Upper lobe of right lung (tissue), 1 donor: ENCODE measurements around the gene MOXD1. TPM values are rescaled to one million over a fixed set of nuclear protein-coding genes. Genes with fewer than 3 reads are reported as not detected.

ENCODE experiments used
- ATAC-seq: fragments of 200-7000 bp; cut with Tn5 transposase; one replicate; pipeline ENCODE4 v1.9.1; 2020; ENCODE audit warnings: mild to moderate bottlenecking, moderate library complexity
- DNase-seq: peaks from one replicate; pipeline ENCODE4 v3.0.0-alpha.2; 2020
- H3K27ac ChIP-seq: fragments of 200-600 bp; one replicate; pipeline ENCODE4 v1.8.0; 2022
- H3K27me3 ChIP-seq: fragments of 200-600 bp; one replicate; pipeline ENCODE4 v1.8.0; 2022; ENCODE audit warnings: mild to moderate bottlenecking
- H3K36me3 ChIP-seq: fragments of 200-600 bp; one replicate; pipeline ENCODE4 v1.8.0; 2022
- H3K4me1 ChIP-seq: fragments of 200-600 bp; one replicate; pipeline ENCODE4 v1.8.0; 2022
- H3K4me3 ChIP-seq: fragments of 200-600 bp; one replicate; pipeline ENCODE4 v1.8.0; 2022; ENCODE audit warnings: mild to moderate bottlenecking
- H3K9me3 ChIP-seq: fragments of 200-600 bp; one replicate; pipeline ENCODE4 v1.8.0; 2022
- CTCF ChIP-seq: fragments of 200-600 bp; IDR thresholded peaks from one replicate; pipeline ENCODE4 v1.8.0; 2022; ENCODE audit warnings: antibody characterized with exemption
- intact Hi-C: fragments of 100-400 bp; cut with DNase I; formaldehyde crosslinking; loops from one replicate; pipeline ENCODE4 v1.11.0; 2022
- total RNA-seq: library from RNA; stranded (reverse); fragmentation: NEBNext Ultra II Directional; extraction: Animal tissue kit (Norgen Biotek cat#: 25700); gene quantifications from one replicate; pipeline ENCODE4 v1.2.1, GENCODE V29; 2021
- donor health status: DM: no; HTN: yes; CAD: no; lungs with severe emphysema.

MOXD1 gene
- total RNA-seq, 1 donor from 2014 or later: 24.0 TPM

- Histone ChIP-seq H3K4me1 (no peaks in the 10 kb centered on the region), H3K36me3 (no peaks in the 10 kb centered on the region), H3K27ac (no peak overlapping the region), H3K27me3 (no peaks in the 10 kb centered on the region), H3K4me3 (no peak overlapping the region), H3K9me3 (peaks cover 8% of the 10 kb centered on the region)
- DNase-seq (no peak), ATAC-seq (no peak)
- TF ChIP-seq CTCF: no peak
- intact Hi-C loops: no loop called here
Observed at GRCh38 chr6:132390017-132390416, 11.3 kb downstream of the MOXD1 start.

GRCh38 chr6:132388291-132388690 is 13.0 kb downstream of the MOXD1 start:
- Histone ChIP-seq H3K27ac (no peak overlapping the region), H3K4me1 (no peaks in the 10 kb centered on the region), H3K27me3 (no peaks in the 10 kb centered on the region), H3K4me3 (no peak overlapping the region), H3K36me3 (no peaks in the 10 kb centered on the region), H3K9me3 (no peaks in the 10 kb centered on the region)
- TF ChIP-seq CTCF: no peak
- ATAC-seq (no peak), DNase-seq (no peak)
- intact Hi-C loops: no loop called here

DNA sequence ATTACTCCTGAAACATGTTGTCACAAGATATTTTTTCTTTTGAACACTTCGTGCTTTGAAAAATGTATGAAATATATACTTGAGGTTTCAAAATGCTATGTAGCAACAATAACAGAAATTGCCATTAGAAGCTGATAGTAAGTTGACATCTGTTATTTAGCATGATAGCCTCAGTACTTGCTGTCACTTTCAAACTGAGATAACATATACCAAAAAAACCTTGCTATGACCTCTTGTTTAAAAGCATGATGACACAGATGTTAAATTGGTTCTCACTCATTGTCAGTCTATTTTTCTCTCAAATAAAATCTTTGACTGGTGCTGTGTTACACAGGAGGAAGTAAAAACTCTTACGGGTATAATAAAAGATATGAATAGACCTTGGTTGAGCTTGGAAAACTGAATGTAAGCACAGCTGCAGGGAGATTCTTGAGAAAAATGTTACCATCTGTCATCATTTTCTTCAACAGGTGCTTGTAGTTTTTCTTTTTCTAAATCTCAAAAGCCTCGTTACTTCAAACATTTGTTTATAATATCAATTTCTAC is 18.6 kb downstream of the MOXD1 start:
- intact Hi-C loops: no loop called here
- H3K4me1 ChIP-seq: no peaks in the 10 kb centered on the region
- ATAC-seq (no peak), DNase-seq (no peak)
- H3K9me3 ChIP-seq: no peaks in the 10 kb centered on the region
- no peak for TF ChIP-seq CTCF
- no peaks in the 10 kb centered on the region for H3K27me3 ChIP-seq
- H3K27ac ChIP-seq: no peak overlapping the region
- H3K4me3 ChIP-seq: no peak overlapping the region
- no peaks in the 10 kb centered on the region for H3K36me3 ChIP-seq

GRCh38 chr6:132381381-132381780 is 19.9 kb downstream of the MOXD1 start:
- TF ChIP-seq CTCF: no peak
- no peaks in the 10 kb centered on the region for H3K27me3 ChIP-seq
- intact Hi-C loops: no loop called here
- H3K4me3 ChIP-seq: no peak overlapping the region
- no peak for ATAC-seq
- H3K4me1 ChIP-seq: no peaks in the 10 kb centered on the region
- H3K27ac ChIP-seq: no peak overlapping the region
- H3K9me3 ChIP-seq: no peaks in the 10 kb centered on the region
- no peak for DNase-seq
- no peaks in the 10 kb centered on the region for H3K36me3 ChIP-seq

- intact Hi-C loops: no loop called here
- no peak for ATAC-seq
Observed at GRCh38 chr6:132380358-132381029, 20.8 kb downstream of the MOXD1 start.

More at GRCh38 chr6:132380358-132381029, 20.8 kb downstream of the MOXD1 start:
- Histone ChIP-seq H3K27ac (no peak overlapping the region), H3K9me3 (no peaks in the 10 kb centered on the region), H3K36me3 (no peaks in the 10 kb centered on the region), H3K27me3 (no peaks in the 10 kb centered on the region), H3K4me3 (no peak overlapping the region), H3K4me1 (no peaks in the 10 kb centered on the region)
- DNase-seq: no peak
- TF ChIP-seq CTCF: no peak
